Measurements from ENCODE around the gene AMN.

AMN gene

GRCh38 chr14:102899516-102899900, 23.0 kb upstream of the AMN start:
- no peak for DNase-seq

- no peak for DNase-seq
Observed at GRCh38 chr14:102900631-102901571, 21.6 kb upstream of the AMN start.

GRCh38 chr14:102901633-102902032, 20.8 kb upstream of the AMN start:
- no peak for DNase-seq

GRCh38 chr14:102902086-102902485, 20.4 kb upstream of the AMN start:
- DNase-seq, result no peak

GRCh38 chr14:102902523-102903247, 19.8 kb upstream of the AMN start:
- no peak for DNase-seq

- DNase-seq, result no peak
Observed at GRCh38 chr14:102903248-102903888, 19.1 kb upstream of the AMN start.

- peak in 1 of 5 experiments; percentile 28 for DNase-seq
Observed at GRCh38 chr14:102903889-102904512, 18.5 kb upstream of the AMN start.

GRCh38 chr14:102905116-102906108, 17.1 kb upstream of the AMN start:
- no peak for DNase-seq

- no peak for DNase-seq
Observed at GRCh38 chr14:102906616-102907302, 15.7 kb upstream of the AMN start.

GRCh38 chr14:102907303-102907844, 15.1 kb upstream of the AMN start:
- no peak for DNase-seq

GRCh38 chr14:102907980-102908730, 14.3 kb upstream of the AMN start:
- no peak for DNase-seq

- DNase-seq, result no peak
Observed at GRCh38 chr14:102908766-102909455, 13.6 kb upstream of the AMN start.

- DNase-seq, result no peak
Observed at GRCh38 chr14:102909462-102909861, 13.0 kb upstream of the AMN start.

GRCh38 chr14:102909911-102910310, 12.6 kb upstream of the AMN start:
- no peak for DNase-seq

GRCh38 chr14:102910442-102910841, 12.0 kb upstream of the AMN start:
- DNase-seq, result no peak

- no peak for DNase-seq
Observed at GRCh38 chr14:102911541-102911951, 10.9 kb upstream of the AMN start.

- no peak for DNase-seq
Observed at GRCh38 chr14:102911991-102912761, 10.3 kb upstream of the AMN start.
